Spleen (tissue), 11 donors: Measurements from ENCODE around the gene DPYSL5. TPM values are rescaled to one million over a fixed set of nuclear protein-coding genes. Genes with fewer than 3 reads are reported as not detected.
"Not testable (repeated sequence)": the region's sequence is repeated elsewhere in the genome, so short reads cannot be mapped to it uniquely, and the experiment has no call there.

Source experiments
- DNase-seq: peaks from one replicate; pipeline ENCODE4 v3.0.0-alpha.2; 2020
- H3K27ac ChIP-seq, 8 donors: fragments of 200-600 bp; sonication (generic) in 7 of 8; 1 replicate in 4 of 8; 2 replicates in 4 of 8; pipeline versions ENCODE4 v1.5.0 to v1.8.0; 2016 to 2021; ENCODE audit warnings: inconsistent platforms in 4 of 8, mild to moderate bottlenecking in 4 of 8, moderate library complexity in 1 of 8
- H3K27me3 ChIP-seq, 7 donors: fragments of 200-600 bp; sonication (generic) in 6 of 7; replicated peaks in 1 of 7; 1 replicate in 4 of 7; 2 replicates in 3 of 7; pipeline versions ENCODE4 v1.5.0 to v1.8.0; 2016 to 2021; ENCODE audit warnings: inconsistent platforms in 3 of 7, mild to moderate bottlenecking in 1 of 7
- H3K36me3 ChIP-seq, 6 donors: fragments of 200-600 bp; sonication (generic) in 5 of 6; 1 replicate in 4 of 6; 2 replicates in 2 of 6; pipeline versions ENCODE4 v1.5.0 to v1.8.0; 2016 to 2021; ENCODE audit warnings: inconsistent platforms in 2 of 6
- H3K4me1 ChIP-seq, 6 donors: fragments of 200-600 bp; sonication (generic) in 5 of 6; 1 replicate in 3 of 6; 2 replicates in 3 of 6; pipeline versions ENCODE4 v1.5.0 to v1.8.0; 2016 to 2021; ENCODE audit warnings: inconsistent platforms in 3 of 6
- H3K4me3 ChIP-seq, 8 donors: fragments of 200-600 bp; sonication (generic) in 7 of 8; 1 replicate in 4 of 8; 2 replicates in 4 of 8; pipeline versions ENCODE4 v1.5.0 to v1.8.0; 2016 to 2021; ENCODE audit warnings: inconsistent platforms in 4 of 8, mild to moderate bottlenecking in 4 of 8, moderate library complexity in 2 of 8
- H3K9me3 ChIP-seq, 8 donors: fragments of 200-600 bp; sonication (generic) in 7 of 8; 1 replicate in 4 of 8; 2 replicates in 4 of 8; pipeline versions ENCODE4 v1.5.0 to v1.8.0; 2016 to 2021; ENCODE audit warnings: inconsistent platforms in 4 of 8
- CTCF ChIP-seq, 11 experiments: fragments of 200-600 bp in 7 of 11; fragments of 450-650 bp in 4 of 11; sonication (generic) in 4 of 11; IDR thresholded peaks in 8 of 11; conservative IDR thresholded peaks in 3 of 11; 1 replicate in 7 of 11; 2 replicates in 4 of 11; pipeline versions ENCODE4 v1.4.0 to v1.8.0; 2016 to 2021; ENCODE audit warnings: antibody characterized with exemption in 11 of 11, inconsistent platforms in 4 of 11, mild to moderate bottlenecking in 1 of 11
- POLR2A ChIP-seq, 3 donors: fragments of 450-650 bp; IDR thresholded peaks; one replicate each; pipeline ENCODE4 v1.5.1; 2017; ENCODE audit warnings: antibody characterized with exemption in 3 of 3, mild to moderate bottlenecking in 1 of 3
- POLR2AphosphoS5 ChIP-seq, 3 donors: sonication (generic); formaldehyde crosslinking; IDR thresholded peaks; one replicate each; pipeline ENCODE4 v1.5.1; 2017; ENCODE audit warnings: antibody characterized with exemption in 3 of 3
- WGBS, 5 donors: extraction: QIAGEN DNeasy Blood & Tissue Kit in 3 of 5; methylation state at CpG; one replicate each; pipeline versions ENCODE4 v1.1.5 to v1.1.7; 2013 to 2018; 5-methylcytosine and 5-hydroxymethylcytosine counted together
- intact Hi-C: fragments of 100-400 bp; cut with DNase I; formaldehyde crosslinking; loops from one replicate; pipeline ENCODE4 v1.15.0; 2023; ENCODE audit warnings: low total_unique reads
- polyA plus RNA-seq, 3 donors: library from polyadenylated mRNA; stranded (reverse); fragments of 200-250 nt; gene quantifications; one replicate each; pipeline ENCODE4 v1.2.1, GENCODE V29; 2013
- total RNA-seq, 7 donors: library from RNA; depleted of rRNA in 3 of 7; stranded (reverse); fragments of >200 nt in 3 of 7; fragmentation: NEBNext Ultra II Directional in 4 of 7; extraction: Animal tissue kit (Norgen Biotek cat#: 25700) in 4 of 7; gene quantifications; one replicate each; pipeline versions ENCODE4 v1.1.0 to v1.2.1, GENCODE V29; 2016 to 2021
- donor health status: healthy with polysubstance abuse.
- donor health status: DM: no; HTN: no; CAD: no; lungs with moderate emphysema.
- donor health status: DM: no; HTN: no; CAD: no.
- donor health status: Bipolar disorder and iron deficiency.
- donor health status: healthy.
- donor health status: DM: no; HTN: no; CAD: no.
- donor health status: DM: yes; HTN: yes; CAD: no.

DPYSL5 gene
- total and polyA plus RNA-seq, 10 donors, result 0.02 to 0.07 (median 0.02) TPM; not detected in 7

DNA sequence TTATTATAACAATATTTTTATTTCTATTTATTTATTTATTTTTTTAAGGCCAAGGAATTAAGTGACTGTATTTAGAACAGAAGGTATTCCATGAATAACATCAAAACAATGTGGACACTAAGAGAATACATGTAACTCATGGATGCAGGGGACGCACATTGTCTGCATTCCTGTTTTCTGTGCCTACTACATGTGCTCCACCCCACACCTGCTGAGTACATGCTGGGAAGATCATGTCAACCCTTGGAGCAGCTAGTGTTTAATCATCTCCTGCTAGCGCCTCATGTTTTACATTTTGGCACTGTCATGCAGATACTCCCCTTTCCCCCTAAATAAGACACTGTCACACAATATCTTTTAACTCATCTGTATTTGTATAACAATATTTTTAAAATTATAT is 29.3 kb downstream of the DPYSL5 start:
- H3K36me3 ChIP-seq, result no peaks in the 10 kb centered on the region
- 91 to 97% (median 94%) methylated on average over 2 of the region's 2 CpGs for WGBS, 5 donors
- H3K27me3 ChIP-seq, result peaks cover 0 to 42% (median 0%) of the 10 kb centered on the region in 7 donors
- no peak overlapping the region for H3K4me3 ChIP-seq
- no peak for DNase-seq
- no peaks in the 10 kb centered on the region for H3K4me1 ChIP-seq
- H3K9me3 ChIP-seq, result no peaks in the 10 kb centered on the region
- H3K27ac ChIP-seq, result no peak overlapping the region
- TF ChIP-seq POLR2A (IDR thresholded peaks at IDR 0.05) (no peak), CTCF (IDR thresholded peaks at IDR 0.05 in 8 of 11, conservative IDR thresholded peaks at IDR 0.05 in 3 of 11) (no peak), POLR2AphosphoS5 (IDR thresholded peaks at IDR 0.05) (no peak)
- intact Hi-C loops, result no loop called here

DNA sequence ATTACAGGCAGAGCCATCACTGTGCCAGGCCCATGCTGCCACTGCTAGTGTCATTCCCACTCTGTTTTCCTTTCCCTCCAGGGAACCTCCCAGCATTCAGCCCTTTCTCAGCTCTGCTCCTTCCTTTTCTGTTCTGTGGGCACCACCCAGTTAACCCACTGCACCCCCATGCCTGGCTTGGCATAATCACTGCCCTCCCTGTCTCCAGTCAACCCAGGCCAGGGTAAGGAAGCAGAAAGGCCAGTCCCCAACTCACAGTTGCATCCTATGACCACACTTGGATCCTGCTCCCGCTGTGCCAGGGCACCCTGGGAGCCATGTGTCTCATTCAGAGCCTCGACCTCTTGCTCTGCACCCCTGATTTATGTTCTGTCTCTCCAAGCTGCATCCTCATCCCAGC is 32.2 kb downstream of the DPYSL5 start:
- Histone ChIP-seq H3K27ac (no peak overlapping the region), H3K36me3 (no peaks in the 10 kb centered on the region), H3K4me1 (no peaks in the 10 kb centered on the region), H3K27me3 (peaks cover 0 to 36% (median 0%) of the 10 kb centered on the region in 7 donors), H3K4me3 (no peak overlapping the region), H3K9me3 (no peaks in the 10 kb centered on the region)
- intact Hi-C loops, result no loop called here
- WGBS, 5 donors, result 56 to 71% (median 59%) methylated on average over 2 of the region's 2 CpGs
- TF ChIP-seq POLR2A (IDR thresholded peaks at IDR 0.05) (no peak), CTCF (IDR thresholded peaks at IDR 0.05 in 8 of 11, conservative IDR thresholded peaks at IDR 0.05 in 3 of 11) (no peak), POLR2AphosphoS5 (IDR thresholded peaks at IDR 0.05) (no peak)
- DNase-seq, result no peak

GRCh38 chr2:26880910-26881435 is 33.0 kb downstream of the DPYSL5 start:
- peaks cover 0 to under 1% (median 0%) of the 10 kb centered on the region in 6 donors for H3K4me1 ChIP-seq

GRCh38 chr2:26882220-26882619 is 34.3 kb downstream of the DPYSL5 start:
- DNase-seq, intact Hi-C loops, H3K9me3 ChIP-seq, H3K27ac ChIP-seq, H3K36me3 ChIP-seq, H3K4me3 ChIP-seq: not testable (repeated sequence)
- peaks cover 0 to 32% (median 0%) of the 10 kb centered on the region in 7 donors for H3K27me3 ChIP-seq
- H3K4me1 ChIP-seq, result peaks cover 0 to 13% (median 7%) of the 10 kb centered on the region in 6 donors
- WGBS, 5 donors, result 68 to 83% (median 69%) methylated on average over 3 of the region's 3 CpGs

More at GRCh38 chr2:26880910-26881435, 33.0 kb downstream of the DPYSL5 start:
- Histone ChIP-seq H3K27ac (no peak overlapping the region), H3K4me3 (no peak overlapping the region), H3K9me3 (no peaks in the 10 kb centered on the region), H3K27me3 (peaks cover 0 to 32% (median 0%) of the 10 kb centered on the region in 7 donors), H3K36me3 (no peaks in the 10 kb centered on the region)
- WGBS, 5 donors, result 53 to 69% (median 59%) methylated on average over 10 of the region's 10 CpGs
- DNase-seq, result no peak
- TF ChIP-seq POLR2A (IDR thresholded peaks at IDR 0.05), result no peak
- TF ChIP-seq POLR2AphosphoS5 (IDR thresholded peaks at IDR 0.05), result no peak
- no peak for TF ChIP-seq CTCF (IDR thresholded peaks at IDR 0.05 in 8 of 11, conservative IDR thresholded peaks at IDR 0.05 in 3 of 11)
- intact Hi-C loops, result no loop called here
